Measurements from ENCODE around the gene PIANP. TPM values are rescaled to one million over a fixed set of nuclear protein-coding genes. Genes with fewer than 3 reads are reported as not detected.

Gene PIANP
- total RNA-seq, result 4.4 TPM

GRCh38 chr12:6700646-6701051 is at the start of gene PIANP:
TSS of gene PIANP (minus strand) at chr12:6700815. CDS start at chr12:6698061, 2,754 bp downstream.

GRCh38 chr12:6723607-6724408 is 23.2 kb upstream of the PIANP start, which contains the start of gene COPS7A:
TSS of gene COPS7A (plus strand) at chr12:6724046. CDS start at chr12:6724657, 611 bp downstream.

GRCh38 chr12:6688999-6689882 is 11.4 kb downstream of the PIANP start, which contains the start of gene ZNF384:
TSS of gene ZNF384 (minus strand) at chr12:6689375. CDS start at chr12:6679520, 9,855 bp downstream.

GRCh38 chr12:6662906-6663742 is 37.5 kb downstream of the PIANP start, which contains the start of gene ING4:
TSS of gene ING4 (minus strand) at chr12:6663119. CDS start at chr12:6663101, 18 bp downstream.

GRCh38 chr12:6647083-6647604 is 53.5 kb downstream of the PIANP start, which contains the start of gene ACRBP:
TSS of gene ACRBP (minus strand) at chr12:6647432. CDS start at chr12:6647366, 66 bp downstream.

Small RNAs within 50 kb of the gene (small RNA-seq; reads per million reads assigned to genes)
- not detected for gene RNU6-781P

Other genes with a start within 250 kb of the PIANP start
- 2.8 TPM for gene TAPBPL, start 248.8 kb downstream of the PIANP start, total RNA-seq
- 27.2 TPM for gene VAMP1, start 230.1 kb downstream of the PIANP start, total RNA-seq
- 33.0 TPM for gene MRPL51, start 207.6 kb downstream of the PIANP start, total RNA-seq
- 17.8 TPM for gene NCAPD2, start 206.7 kb downstream of the PIANP start, total RNA-seq
- 2,434 TPM for gene GAPDH, start 166.3 kb downstream of the PIANP start, total RNA-seq
- 5.5 TPM for gene IFFO1, start 144.8 kb downstream of the PIANP start, total RNA-seq
- 13.8 TPM for gene NOP2, start 132.5 kb downstream of the PIANP start, total RNA-seq
- 204 TPM for gene CHD4, start 93.4 kb downstream of the PIANP start, total RNA-seq
- gene LPAR5, start 64.9 kb downstream of the PIANP start, total RNA-seq, result 1.2 TPM
- gene ACRBP, start 53.4 kb downstream of the PIANP start, total RNA-seq, result 0.46 TPM
- gene ING4, start 37.7 kb downstream of the PIANP start, total RNA-seq, result 61.6 TPM
- gene ZNF384, start 11.4 kb downstream of the PIANP start, total RNA-seq, result 17.3 TPM
- gene COPS7A, start 23.2 kb upstream of the PIANP start, total RNA-seq, result 41.5 TPM
- gene MLF2, start 52.3 kb upstream of the PIANP start, total RNA-seq, result 104 TPM
- 84.2 TPM for gene PTMS, start 65.5 kb upstream of the PIANP start, total RNA-seq
- gene LAG3, start 71.7 kb upstream of the PIANP start, total RNA-seq, result not detected
- 4.8 TPM for gene CD4, start 88.7 kb upstream of the PIANP start, total RNA-seq
- 87.9 TPM for gene GPR162, start 121.0 kb upstream of the PIANP start, total RNA-seq
- 15.0 TPM for gene P3H3, start 127.6 kb upstream of the PIANP start, total RNA-seq
- 3.2 TPM for gene GNB3, start 140.1 kb upstream of the PIANP start, total RNA-seq
- 6.2 TPM for gene CDCA3, start 150.5 kb upstream of the PIANP start, total RNA-seq
- gene USP5, start 151.3 kb upstream of the PIANP start, total RNA-seq, result 91.1 TPM
- gene TPI1, start 166.7 kb upstream of the PIANP start, total RNA-seq, result 349 TPM
- gene SPSB2, start 172.5 kb upstream of the PIANP start, total RNA-seq, result 2.3 TPM
- gene LRRC23, start 204.0 kb upstream of the PIANP start, total RNA-seq, result 27.7 TPM
- gene ENO2, start 213.8 kb upstream of the PIANP start, total RNA-seq, result 308 TPM
- 13.1 TPM for gene ATN1, start 227.1 kb upstream of the PIANP start, total RNA-seq
- gene RNU7-1, start 243.0 kb upstream of the PIANP start, total RNA-seq, result not detected
- 203 TPM for gene C12orf57, start 243.2 kb upstream of the PIANP start, total RNA-seq